Measurements from ENCODE around the gene NFE2L2. TPM values are rescaled to one million over a fixed set of nuclear protein-coding genes. Genes with fewer than 3 reads are reported as not detected.
A peak's percentile ranks its signal among the peaks of the same experiment; 100 is the strongest.

The NFE2L2 gene
- total and polyA plus RNA-seq, 9 of the 15 experiments (the other 6 are each of a cell fraction or from before 2014, with no cell fraction given) = 29.3 to 120 (median 59.3) TPM

DNA sequence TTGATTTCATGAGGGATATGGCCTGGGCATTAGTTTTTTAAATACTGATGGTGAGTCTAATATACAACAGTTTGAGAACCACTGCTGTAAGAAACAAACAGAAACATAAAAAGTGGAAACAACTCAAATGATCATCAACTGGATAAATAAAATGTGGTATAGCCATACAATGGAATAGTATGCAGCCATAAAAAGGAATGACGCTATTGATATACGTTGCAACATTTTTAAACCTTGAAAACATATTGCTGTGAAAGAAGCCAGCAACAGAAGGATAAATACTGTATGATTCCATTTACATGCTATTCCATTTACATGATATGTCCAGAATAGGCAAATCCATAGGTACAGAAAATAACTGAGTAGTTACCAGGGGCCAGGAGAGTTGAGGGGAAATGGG is 6.5 kb downstream of the NFE2L2 start (continued):
- TF ChIP-seq, protein P1, sequence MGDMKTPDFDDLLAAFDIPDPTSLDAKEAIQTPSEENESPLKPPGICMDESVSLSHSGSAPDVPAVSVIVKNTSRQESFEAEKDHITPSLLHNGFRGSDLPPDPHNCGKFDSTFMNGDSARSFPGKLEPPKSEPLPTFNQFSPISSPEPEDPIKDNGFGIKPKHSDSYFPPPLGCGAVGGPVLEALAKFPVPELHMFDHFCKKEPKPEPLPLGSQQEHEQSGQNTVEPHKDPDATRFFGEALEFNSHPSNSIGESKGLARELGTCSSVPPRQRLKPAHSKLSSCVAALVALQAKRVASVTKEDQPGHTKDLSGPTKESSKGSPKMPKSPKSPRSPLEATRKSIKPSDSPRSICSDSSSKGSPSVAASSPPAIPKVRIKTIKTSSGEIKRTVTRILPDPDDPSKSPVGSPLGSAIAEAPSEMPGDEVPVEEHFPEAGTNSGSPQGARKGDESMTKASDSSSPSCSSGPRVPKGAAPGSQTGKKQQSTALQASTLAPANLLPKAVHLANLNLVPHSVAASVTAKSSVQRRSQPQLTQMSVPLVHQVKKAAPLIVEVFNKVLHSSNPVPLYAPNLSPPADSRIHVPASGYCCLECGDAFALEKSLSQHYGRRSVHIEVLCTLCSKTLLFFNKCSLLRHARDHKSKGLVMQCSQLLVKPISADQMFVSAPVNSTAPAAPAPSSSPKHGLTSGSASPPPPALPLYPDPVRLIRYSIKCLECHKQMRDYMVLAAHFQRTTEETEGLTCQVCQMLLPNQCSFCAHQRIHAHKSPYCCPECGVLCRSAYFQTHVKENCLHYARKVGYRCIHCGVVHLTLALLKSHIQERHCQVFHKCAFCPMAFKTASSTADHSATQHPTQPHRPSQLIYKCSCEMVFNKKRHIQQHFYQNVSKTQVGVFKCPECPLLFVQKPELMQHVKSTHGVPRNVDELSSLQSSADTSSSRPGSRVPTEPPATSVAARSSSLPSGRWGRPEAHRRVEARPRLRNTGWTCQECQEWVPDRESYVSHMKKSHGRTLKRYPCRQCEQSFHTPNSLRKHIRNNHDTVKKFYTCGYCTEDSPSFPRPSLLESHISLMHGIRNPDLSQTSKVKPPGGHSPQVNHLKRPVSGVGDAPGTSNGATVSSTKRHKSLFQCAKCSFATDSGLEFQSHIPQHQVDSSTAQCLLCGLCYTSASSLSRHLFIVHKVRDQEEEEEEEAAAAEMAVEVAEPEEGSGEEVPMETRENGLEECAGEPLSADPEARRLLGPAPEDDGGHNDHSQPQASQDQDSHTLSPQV (IDR thresholded peaks at IDR 0.05) = no peak
- no peak for TF ChIP-seq GTF2F1 (IDR thresholded peaks at IDR 0.05; ENCODE audit: low read depth, low read length)
- no peak for TF ChIP-seq TCF3 (CRISPR knock-in tag; IDR thresholded peaks at IDR 0.05)
- peak in 1 of 2 experiments; percentile 45; a peak in 1 of 4 replicates for TF ChIP-seq TRIM24 (IDR thresholded peaks at IDR 0.05)
- no peak for TF ChIP-seq GABPB2 (CRISPR knock-in tag; conservative IDR thresholded peaks at IDR 0.05)
- TF ChIP-seq ARHGAP35 (IDR thresholded peaks at IDR 0.05; ENCODE audit: partially characterized antibody) = no peak
- no peak for TF ChIP-seq FOXJ2 (tag; IDR thresholded peaks at IDR 0.05)
- TF ChIP-seq, protein P2, sequence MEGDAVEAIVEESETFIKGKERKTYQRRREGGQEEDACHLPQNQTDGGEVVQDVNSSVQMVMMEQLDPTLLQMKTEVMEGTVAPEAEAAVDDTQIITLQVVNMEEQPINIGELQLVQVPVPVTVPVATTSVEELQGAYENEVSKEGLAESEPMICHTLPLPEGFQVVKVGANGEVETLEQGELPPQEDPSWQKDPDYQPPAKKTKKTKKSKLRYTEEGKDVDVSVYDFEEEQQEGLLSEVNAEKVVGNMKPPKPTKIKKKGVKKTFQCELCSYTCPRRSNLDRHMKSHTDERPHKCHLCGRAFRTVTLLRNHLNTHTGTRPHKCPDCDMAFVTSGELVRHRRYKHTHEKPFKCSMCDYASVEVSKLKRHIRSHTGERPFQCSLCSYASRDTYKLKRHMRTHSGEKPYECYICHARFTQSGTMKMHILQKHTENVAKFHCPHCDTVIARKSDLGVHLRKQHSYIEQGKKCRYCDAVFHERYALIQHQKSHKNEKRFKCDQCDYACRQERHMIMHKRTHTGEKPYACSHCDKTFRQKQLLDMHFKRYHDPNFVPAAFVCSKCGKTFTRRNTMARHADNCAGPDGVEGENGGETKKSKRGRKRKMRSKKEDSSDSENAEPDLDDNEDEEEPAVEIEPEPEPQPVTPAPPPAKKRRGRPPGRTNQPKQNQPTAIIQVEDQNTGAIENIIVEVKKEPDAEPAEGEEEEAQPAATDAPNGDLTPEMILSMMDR (IDR thresholded peaks at IDR 0.05 in 2 of 3, conservative IDR thresholded peaks at IDR 0.05 in 1 of 3; ENCODE audit: insufficient read depth in 2 of 3, low read depth in 1 of 3, low read length in 3 of 3) = no peak
- peak in 1 of 2 experiments; percentile 34; a peak in 1 of 4 replicates for TF ChIP-seq RCOR1 (IDR thresholded peaks at IDR 0.05; ENCODE audit: borderline replicate concordance in 1 of 2, low read depth in 2 of 2, low read length in 2 of 2)
- no peak for TF ChIP-seq ZNF133 (CRISPR knock-in tag; IDR thresholded peaks at IDR 0.05)
- TF ChIP-seq SRF (CRISPR knock-in tag; IDR thresholded peaks at IDR 0.05) = no peak
- no peak for TF ChIP-seq CREM (IDR thresholded peaks at IDR 0.05; ENCODE audit: low read depth)
- TF ChIP-seq NFE2 (IDR thresholded peaks at IDR 0.05; ENCODE audit: low read depth) = no peak
- TF ChIP-seq, protein P3, sequence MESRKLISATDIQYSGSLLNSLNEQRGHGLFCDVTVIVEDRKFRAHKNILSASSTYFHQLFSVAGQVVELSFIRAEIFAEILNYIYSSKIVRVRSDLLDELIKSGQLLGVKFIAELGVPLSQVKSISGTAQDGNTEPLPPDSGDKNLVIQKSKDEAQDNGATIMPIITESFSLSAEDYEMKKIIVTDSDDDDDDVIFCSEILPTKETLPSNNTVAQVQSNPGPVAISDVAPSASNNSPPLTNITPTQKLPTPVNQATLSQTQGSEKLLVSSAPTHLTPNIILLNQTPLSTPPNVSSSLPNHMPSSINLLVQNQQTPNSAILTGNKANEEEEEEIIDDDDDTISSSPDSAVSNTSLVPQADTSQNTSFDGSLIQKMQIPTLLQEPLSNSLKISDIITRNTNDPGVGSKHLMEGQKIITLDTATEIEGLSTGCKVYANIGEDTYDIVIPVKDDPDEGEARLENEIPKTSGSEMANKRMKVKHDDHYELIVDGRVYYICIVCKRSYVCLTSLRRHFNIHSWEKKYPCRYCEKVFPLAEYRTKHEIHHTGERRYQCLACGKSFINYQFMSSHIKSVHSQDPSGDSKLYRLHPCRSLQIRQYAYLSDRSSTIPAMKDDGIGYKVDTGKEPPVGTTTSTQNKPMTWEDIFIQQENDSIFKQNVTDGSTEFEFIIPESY (CRISPR knock-in tag; IDR thresholded peaks at IDR 0.05) = peak; percentile 88
- no peak for TF ChIP-seq ZSCAN29 (IDR thresholded peaks at IDR 0.05)
- TF ChIP-seq, protein P4, sequence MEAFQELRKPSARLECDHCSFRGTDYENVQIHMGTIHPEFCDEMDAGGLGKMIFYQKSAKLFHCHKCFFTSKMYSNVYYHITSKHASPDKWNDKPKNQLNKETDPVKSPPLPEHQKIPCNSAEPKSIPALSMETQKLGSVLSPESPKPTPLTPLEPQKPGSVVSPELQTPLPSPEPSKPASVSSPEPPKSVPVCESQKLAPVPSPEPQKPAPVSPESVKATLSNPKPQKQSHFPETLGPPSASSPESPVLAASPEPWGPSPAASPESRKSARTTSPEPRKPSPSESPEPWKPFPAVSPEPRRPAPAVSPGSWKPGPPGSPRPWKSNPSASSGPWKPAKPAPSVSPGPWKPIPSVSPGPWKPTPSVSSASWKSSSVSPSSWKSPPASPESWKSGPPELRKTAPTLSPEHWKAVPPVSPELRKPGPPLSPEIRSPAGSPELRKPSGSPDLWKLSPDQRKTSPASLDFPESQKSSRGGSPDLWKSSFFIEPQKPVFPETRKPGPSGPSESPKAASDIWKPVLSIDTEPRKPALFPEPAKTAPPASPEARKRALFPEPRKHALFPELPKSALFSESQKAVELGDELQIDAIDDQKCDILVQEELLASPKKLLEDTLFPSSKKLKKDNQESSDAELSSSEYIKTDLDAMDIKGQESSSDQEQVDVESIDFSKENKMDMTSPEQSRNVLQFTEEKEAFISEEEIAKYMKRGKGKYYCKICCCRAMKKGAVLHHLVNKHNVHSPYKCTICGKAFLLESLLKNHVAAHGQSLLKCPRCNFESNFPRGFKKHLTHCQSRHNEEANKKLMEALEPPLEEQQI (IDR thresholded peaks at IDR 0.05) = peak; percentile 85
- TF ChIP-seq PHF20 (IDR thresholded peaks at IDR 0.05; ENCODE audit: partially characterized antibody) = no peak
- no peak for TF ChIP-seq SRSF9 (IDR thresholded peaks at IDR 0.05; ENCODE audit: borderline replicate concordance, low read depth, low read length)
- TF ChIP-seq FOXM1 (IDR thresholded peaks at IDR 0.05; ENCODE audit: low read depth) = 0 out of 2 replicates have a peak, but pooled peaks have one; percentile 25
- no peak for TF ChIP-seq FOXM1 (CRISPR knock-in tag; IDR thresholded peaks at IDR 0.05; ENCODE audit: low read depth)

Data from K562 (cell line).